ENCODE measurements around the gene PCDH12.

Gene PCDH12

DNA sequence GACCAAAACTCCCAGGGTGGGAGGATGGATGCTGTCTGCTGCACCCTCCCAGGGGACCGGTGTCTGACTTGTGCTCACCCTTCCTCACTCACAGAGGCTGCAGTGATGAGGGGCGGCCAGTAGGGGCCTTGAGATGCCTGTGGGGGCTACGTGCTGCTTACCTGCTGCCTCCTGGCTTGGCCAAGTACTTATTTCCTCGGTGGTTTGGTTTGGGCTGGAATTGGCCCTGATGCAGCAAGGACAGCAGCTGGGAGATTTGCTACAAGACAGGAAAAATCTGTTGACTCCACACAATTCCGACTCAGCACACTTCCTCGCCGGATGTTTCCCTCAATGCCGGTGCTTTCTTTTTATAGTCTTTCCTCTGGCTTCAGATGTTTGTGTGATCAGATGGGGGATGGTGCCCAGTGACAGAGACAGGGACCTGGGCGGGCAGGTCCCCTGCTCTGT lies 6.6 kb downstream of the PCDH12 start:
- H3K4me3 ChIP-seq (ENCODE audit: low read length) = no peak overlapping the region
- no peaks in the 10 kb centered on the region for H3K36me3 ChIP-seq (replicated peaks; ENCODE audit: insufficient read depth, low read length)
- H3K27me3 ChIP-seq (replicated peaks; ENCODE audit: insufficient read depth, low read length) = no peaks in the 10 kb centered on the region
- H3K79me2 ChIP-seq (ENCODE audit: low read length) = no peaks in the 10 kb centered on the region
- no peak overlapping the region for H3K4me2 ChIP-seq (ENCODE audit: low read depth, low read length)
- no peaks in the 10 kb centered on the region for H3K4me1 ChIP-seq (ENCODE audit: low read length)
- no peak overlapping the region for H3K27ac ChIP-seq (ENCODE audit: low read length)
- H3F3A ChIP-seq (ENCODE audit: insufficient read depth, low read length) = no peaks in the 10 kb centered on the region
- DNase-seq = no peak
- H3K9ac ChIP-seq (ENCODE audit: low read length) = no peak overlapping the region
- no peaks in the 10 kb centered on the region for H3K9me3 ChIP-seq (replicated peaks; ENCODE audit: insufficient read depth, low read length)
- H2AFZ ChIP-seq (ENCODE audit: low read length) = no peak overlapping the region
- H3K9me2 ChIP-seq (replicated peaks; ENCODE audit: insufficient read depth, low read length) = no peaks in the 10 kb centered on the region
- peak; percentile 40 for TF ChIP-seq CTCF (IDR thresholded peaks at IDR 0.05; ENCODE audit: low read length)
- TF ChIP-seq EZH2phosphoT487 (IDR thresholded peaks at IDR 0.05; ENCODE audit: low read length) = no peak
- no peak for TF ChIP-seq EZH2 (optimal IDR thresholded peaks at IDR 0.05; ENCODE audit: low read depth, low read length)
- no peaks in the 10 kb centered on the region for H4K20me1 ChIP-seq (ENCODE audit: insufficient read depth, low read length)

DNA sequence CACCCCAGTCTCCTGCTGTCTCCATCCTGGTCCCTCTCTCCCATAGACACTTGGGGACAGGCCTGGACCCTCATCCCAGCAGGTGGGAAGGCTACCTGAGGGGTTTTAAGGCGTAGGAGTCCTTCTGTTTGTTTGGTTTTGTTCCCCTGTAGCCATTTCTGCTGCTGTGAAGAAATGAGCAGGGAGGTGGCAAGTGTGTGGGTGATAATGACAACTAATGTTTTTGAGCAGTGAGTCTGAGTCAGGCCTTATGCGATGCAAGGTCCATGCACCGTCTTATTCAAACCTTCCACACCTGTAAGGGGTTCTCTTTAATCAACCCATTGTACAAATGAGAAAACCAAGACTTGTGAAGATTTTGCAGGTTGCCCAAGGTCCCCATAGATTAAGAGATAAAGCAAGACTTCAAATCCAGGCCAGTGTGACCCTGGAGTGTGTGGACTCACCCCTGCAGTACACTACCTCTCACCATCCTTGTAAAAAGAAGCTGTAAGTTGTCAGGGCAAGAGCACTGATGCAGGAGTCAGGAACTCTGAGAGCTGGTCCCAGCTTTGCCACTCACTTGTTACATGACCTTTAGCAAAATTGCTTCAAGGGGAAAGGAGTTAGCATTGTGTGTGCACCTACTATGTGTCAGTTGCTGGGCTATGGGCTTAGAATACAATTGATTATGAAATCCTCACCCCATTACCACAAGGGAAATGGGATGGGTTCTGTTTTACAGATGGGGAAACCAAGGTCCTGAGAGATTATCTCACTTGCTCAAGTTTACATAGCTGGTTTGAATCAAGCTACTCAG lies 7.6 kb downstream of the PCDH12 start:
- Histone ChIP-seq H2AFZ (ENCODE audit: low read length) (no peak overlapping the region), H3K4me2 (ENCODE audit: low read depth, low read length) (no peak overlapping the region)

DNA sequence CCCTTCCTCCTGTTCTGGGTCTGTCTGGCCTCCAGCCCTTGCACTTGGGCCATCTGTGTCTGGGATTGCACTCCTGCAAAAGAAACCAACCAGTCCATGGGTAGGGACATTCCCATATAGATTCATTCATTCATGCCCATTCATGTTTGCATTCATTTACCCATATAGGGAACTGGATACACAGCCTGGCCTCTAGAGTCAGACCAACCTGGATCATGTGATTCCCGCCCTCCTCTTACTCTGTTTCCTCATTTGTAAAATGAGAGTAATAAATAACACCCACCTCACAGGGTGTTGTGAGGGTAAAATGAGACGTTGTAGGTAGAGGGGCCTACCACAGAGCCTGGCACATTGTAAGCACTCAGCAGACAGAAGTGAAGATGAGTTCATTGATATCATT lies 8.5 kb downstream of the PCDH12 start:
- no peaks in the 10 kb centered on the region for H3K9me2 ChIP-seq (replicated peaks; ENCODE audit: insufficient read depth, low read length)
- no peak overlapping the region for H3K4me3 ChIP-seq (ENCODE audit: low read length)
- H4K20me1 ChIP-seq (ENCODE audit: insufficient read depth, low read length) = no peaks in the 10 kb centered on the region
- no peaks in the 10 kb centered on the region for H3K9me3 ChIP-seq (replicated peaks; ENCODE audit: insufficient read depth, low read length)
- no peak overlapping the region for H3K27ac ChIP-seq (ENCODE audit: low read length)
- H3K4me1 ChIP-seq (ENCODE audit: low read length) = no peaks in the 10 kb centered on the region
- H3F3A ChIP-seq (ENCODE audit: insufficient read depth, low read length) = no peaks in the 10 kb centered on the region
- H3K27me3 ChIP-seq (replicated peaks; ENCODE audit: insufficient read depth, low read length) = no peaks in the 10 kb centered on the region
- DNase-seq = no peak
- no peak overlapping the region for H3K4me2 ChIP-seq (ENCODE audit: low read depth, low read length)
- TF ChIP-seq EZH2 (optimal IDR thresholded peaks at IDR 0.05; ENCODE audit: low read depth, low read length) = no peak
- no peak for TF ChIP-seq CTCF (IDR thresholded peaks at IDR 0.05; ENCODE audit: low read length)
- TF ChIP-seq EZH2phosphoT487 (IDR thresholded peaks at IDR 0.05; ENCODE audit: low read length) = no peak
- H2AFZ ChIP-seq (ENCODE audit: low read length) = no peak overlapping the region
- H3K36me3 ChIP-seq (replicated peaks; ENCODE audit: insufficient read depth, low read length) = no peaks in the 10 kb centered on the region
- no peaks in the 10 kb centered on the region for H3K79me2 ChIP-seq (ENCODE audit: low read length)
- H3K9ac ChIP-seq (ENCODE audit: low read length) = no peak overlapping the region

More for the DNA sequence above, 7.6 kb downstream of the PCDH12 start:
- Histone ChIP-seq H3K9me2 (replicated peaks; ENCODE audit: insufficient read depth, low read length) (no peaks in the 10 kb centered on the region), H3K36me3 (replicated peaks; ENCODE audit: insufficient read depth, low read length) (no peaks in the 10 kb centered on the region), H3K9ac (ENCODE audit: low read length) (no peak overlapping the region), H3K9me3 (replicated peaks; ENCODE audit: insufficient read depth, low read length) (no peaks in the 10 kb centered on the region), H3K4me3 (ENCODE audit: low read length) (no peak overlapping the region), H3K27me3 (replicated peaks; ENCODE audit: insufficient read depth, low read length) (no peaks in the 10 kb centered on the region), H3K79me2 (ENCODE audit: low read length) (no peaks in the 10 kb centered on the region), H4K20me1 (ENCODE audit: insufficient read depth, low read length) (no peaks in the 10 kb centered on the region), H3K4me1 (ENCODE audit: low read length) (no peaks in the 10 kb centered on the region), H3F3A (ENCODE audit: insufficient read depth, low read length) (no peaks in the 10 kb centered on the region), H3K27ac (ENCODE audit: low read length) (no peak overlapping the region)
- no peak for TF ChIP-seq CTCF (IDR thresholded peaks at IDR 0.05; ENCODE audit: low read length)
- TF ChIP-seq EZH2 (optimal IDR thresholded peaks at IDR 0.05; ENCODE audit: low read depth, low read length) = no peak
- no peak for TF ChIP-seq EZH2phosphoT487 (IDR thresholded peaks at IDR 0.05; ENCODE audit: low read length)
- DNase-seq = no peak

All from MM.1S (cell line).